HG03439 (cell line): ENCODE data around the gene KRT7.

Source experiments
- ATAC-seq: cut with Tn5 transposase; IDR thresholded peaks from one replicate; pipeline ENCODE4 v1.9.1; 2021; ENCODE audit warnings: mild to moderate bottlenecking, moderate library complexity; ENCODE audit not compliant: unreplicated experiment

The KRT7 gene

GRCh38 chr12:52232674-52233461 is at the start of gene KRT7:
TSS of gene KRT7 (plus strand) at chr12:52233243. CDS start at chr12:52233297, 54 bp downstream.
- ATAC-seq = no peak

GRCh38 chr12:52183544-52183910 is 49.5 kb upstream of the KRT7 start:
- ATAC-seq = no peak

GRCh38 chr12:52183971-52184370 is 49.1 kb upstream of the KRT7 start:
- ATAC-seq = no peak

- no peak for ATAC-seq
These were observed 48.2 kb upstream of the KRT7 start for GRCh38 chr12:52184813-52185212.

GRCh38 chr12:52185400-52185967 is 47.6 kb upstream of the KRT7 start:
- no peak for ATAC-seq

- no peak for ATAC-seq
These were observed 46.8 kb upstream of the KRT7 start for GRCh38 chr12:52186118-52186840.

GRCh38 chr12:52187206-52187605 is 45.8 kb upstream of the KRT7 start:
- no peak for ATAC-seq

- no peak for ATAC-seq
These were observed 45.4 kb upstream of the KRT7 start for GRCh38 chr12:52187640-52188039.

GRCh38 chr12:52188658-52189057 is 44.4 kb upstream of the KRT7 start:
- ATAC-seq = no peak

- no peak for ATAC-seq
These were observed 43.5 kb upstream of the KRT7 start for GRCh38 chr12:52189376-52190174.

- ATAC-seq = no peak
These were observed 41.9 kb upstream of the KRT7 start for GRCh38 chr12:52190860-52191729.

- ATAC-seq = no peak
These were observed 40.9 kb upstream of the KRT7 start, which contains the start of gene KRT80 for GRCh38 chr12:52191841-52192791. TSS of gene KRT80 (minus strand) at chr12:52192014. CDS start at chr12:52191902, 112 bp downstream.

GRCh38 chr12:52193532-52193931 is 39.5 kb upstream of the KRT7 start:
- ATAC-seq = no peak

GRCh38 chr12:52193991-52194390 is 39.1 kb upstream of the KRT7 start:
- ATAC-seq = no peak

- ATAC-seq = no peak
These were observed 37.8 kb upstream of the KRT7 start for GRCh38 chr12:52195065-52195730.

- ATAC-seq = no peak
These were observed 35.4 kb upstream of the KRT7 start for GRCh38 chr12:52197371-52198231.

- ATAC-seq = no peak
These were observed 34.4 kb upstream of the KRT7 start for GRCh38 chr12:52198454-52199215.
